ENCODE results near the gene WDR37.

The WDR37 gene

DNA sequence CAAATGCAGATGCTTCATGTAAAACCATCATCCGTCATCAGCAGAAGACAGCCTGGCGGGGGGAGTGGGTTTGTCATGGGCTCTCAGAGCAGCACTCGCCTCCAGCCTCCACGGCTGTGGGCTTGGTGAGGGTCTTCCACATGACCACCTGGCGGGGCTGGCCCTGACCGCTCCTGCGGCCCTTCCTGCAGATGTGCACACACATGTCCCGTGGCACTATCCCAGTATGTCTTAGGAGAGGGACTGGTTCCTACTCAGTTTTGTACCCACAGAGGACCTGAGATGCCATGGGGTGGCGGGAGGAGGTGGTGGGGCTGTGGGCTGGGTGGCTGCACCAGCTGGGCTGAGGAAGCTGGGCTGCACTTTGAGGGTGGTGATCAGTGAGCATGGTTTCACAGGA is 35.2 kb upstream of the WDR37 start:
- no peak for DNase-seq (ENCODE audit: insufficient read length, low spot score)
- FAIRE-seq, result no peak
- no peak for TF ChIP-seq POLR2A (IDR thresholded peaks at IDR 0.05; ENCODE audit: low read depth, low read length)
- no peak for TF ChIP-seq TAF1 (IDR thresholded peaks at IDR 0.05; ENCODE audit: low read depth, low read length)
- no peak for TF ChIP-seq POLR2AphosphoS5 (IDR thresholded peaks at IDR 0.05; ENCODE audit: low read depth, low read length)
- TF ChIP-seq SPI1 (IDR thresholded peaks at IDR 0.05; ENCODE audit: low read depth, low read length), result no peak
- no peak for TF ChIP-seq POU2F2 (IDR thresholded peaks at IDR 0.05; ENCODE audit: low read depth, low read length)
- no peak for TF ChIP-seq PAX5 (IDR thresholded peaks at IDR 0.05; ENCODE audit: insufficient read depth, low read length, severe bottlenecking)

DNA sequence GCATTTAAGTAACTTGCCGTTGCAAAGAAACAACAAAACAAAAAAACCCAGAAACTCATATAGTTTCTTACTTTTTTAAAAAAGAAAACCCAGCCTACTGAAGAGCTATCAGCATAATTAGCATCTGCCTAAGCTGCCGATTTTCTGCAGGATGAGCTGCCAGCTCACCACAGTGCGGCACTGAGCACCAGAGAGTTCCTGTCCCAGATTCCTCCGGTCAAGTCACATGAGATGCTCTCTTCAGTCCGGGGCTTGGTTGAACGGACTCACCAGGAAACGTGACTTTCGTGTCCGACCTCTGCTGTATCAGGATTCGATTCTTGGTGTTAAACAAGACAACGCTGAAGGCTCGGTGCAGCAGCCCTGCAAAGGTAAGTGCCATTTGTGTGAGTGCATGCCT is 33.8 kb upstream of the WDR37 start:
- FAIRE-seq (no peak), DNase-seq (ENCODE audit: insufficient read length, low spot score) (no peak)

DNA sequence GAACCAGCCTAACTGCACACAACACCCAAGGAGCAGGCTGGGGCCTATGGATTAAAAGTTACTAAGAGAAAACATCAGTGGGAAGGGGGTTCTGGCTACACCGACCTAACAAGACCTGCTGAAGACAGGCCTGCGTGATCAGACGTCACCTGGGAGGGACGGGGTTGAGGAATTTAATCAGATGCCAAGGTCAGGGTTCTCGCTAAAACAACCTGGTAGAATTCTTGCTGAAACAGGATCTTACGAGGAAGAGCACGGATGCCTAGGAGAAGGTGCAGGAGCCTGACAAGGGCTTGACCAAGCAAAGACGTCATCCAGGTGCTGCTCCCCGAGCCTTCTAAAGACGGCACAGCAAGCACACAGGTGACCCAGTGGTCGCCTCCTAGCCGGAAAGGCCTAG is 32.1 kb upstream of the WDR37 start:
- no peak for FAIRE-seq
- no peak for DNase-seq (ENCODE audit: insufficient read length, low spot score)
- TF ChIP-seq PAX5 (IDR thresholded peaks at IDR 0.05; ENCODE audit: insufficient read depth, low read length, severe bottlenecking) (no peak), POLR2A (IDR thresholded peaks at IDR 0.05; ENCODE audit: low read depth, low read length) (no peak)

More for the DNA sequence above, 33.8 kb upstream of the WDR37 start:
- TF ChIP-seq TAF1 (IDR thresholded peaks at IDR 0.05; ENCODE audit: low read depth, low read length) (no peak), POU2F2 (IDR thresholded peaks at IDR 0.05; ENCODE audit: low read depth, low read length) (no peak), PAX5 (IDR thresholded peaks at IDR 0.05; ENCODE audit: insufficient read depth, low read length, severe bottlenecking) (no peak), POLR2A (IDR thresholded peaks at IDR 0.05; ENCODE audit: low read depth, low read length) (no peak), SPI1 (IDR thresholded peaks at IDR 0.05; ENCODE audit: low read depth, low read length) (no peak), POLR2AphosphoS5 (IDR thresholded peaks at IDR 0.05; ENCODE audit: low read depth, low read length) (no peak)

DNA sequence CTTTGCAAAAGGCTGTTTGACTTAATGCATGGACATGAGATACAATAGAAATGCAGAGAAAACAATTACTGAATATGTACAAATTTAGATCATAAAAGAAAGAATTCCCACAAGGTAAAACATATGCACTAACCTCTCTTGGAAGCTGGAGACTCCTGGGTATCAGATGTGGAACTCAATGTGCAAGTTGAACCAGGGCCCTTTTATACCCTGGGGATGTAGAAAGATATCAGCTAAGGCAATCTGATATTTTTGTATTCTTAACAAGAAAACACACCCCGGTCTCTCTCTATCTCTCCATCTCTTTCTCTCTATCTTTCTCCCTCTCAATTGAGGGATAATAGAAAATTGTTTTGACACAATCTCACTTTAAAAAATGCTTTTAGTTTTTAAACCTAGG is 30.5 kb upstream of the WDR37 start, which contains the start of gene IDI2:
Gene IDI2 (minus strand): TSS at position 177 of the 400 bp plus-strand sequence. CDS start 1,136 bp downstream, outside the sequence.
- FAIRE-seq, result no peak
- no peak for TF ChIP-seq PAX5 (IDR thresholded peaks at IDR 0.05; ENCODE audit: insufficient read depth, low read length, severe bottlenecking)
- TF ChIP-seq POLR2A (IDR thresholded peaks at IDR 0.05; ENCODE audit: low read depth, low read length), result no peak
- TF ChIP-seq SPI1 (IDR thresholded peaks at IDR 0.05; ENCODE audit: low read depth, low read length), result no peak
- TF ChIP-seq POU2F2 (IDR thresholded peaks at IDR 0.05; ENCODE audit: low read depth, low read length), result no peak
- TF ChIP-seq POLR2AphosphoS5 (IDR thresholded peaks at IDR 0.05; ENCODE audit: low read depth, low read length), result no peak
- no peak for TF ChIP-seq TAF1 (IDR thresholded peaks at IDR 0.05; ENCODE audit: low read depth, low read length)

GRCh38 chr10:1026578-1026977 is 29.6 kb upstream of the WDR37 start:
- FAIRE-seq (no peak), DNase-seq (ENCODE audit: insufficient read length, low spot score) (no peak)
- no peak for TF ChIP-seq TAF1 (IDR thresholded peaks at IDR 0.05; ENCODE audit: low read depth, low read length)
- TF ChIP-seq PAX5 (IDR thresholded peaks at IDR 0.05; ENCODE audit: insufficient read depth, low read length, severe bottlenecking), result no peak

More for the DNA sequence above, 30.5 kb upstream of the WDR37 start, which contains the start of gene IDI2:
- no peak for DNase-seq (ENCODE audit: insufficient read length, low spot score)

GRCh38 chr10:1029838-1030237 is 26.3 kb upstream of the WDR37 start:
- DNase-seq (ENCODE audit: insufficient read length, low spot score), result no peak
- no peak for FAIRE-seq
- TF ChIP-seq POLR2A (IDR thresholded peaks at IDR 0.05; ENCODE audit: low read depth, low read length), result no peak
- no peak for TF ChIP-seq POU2F2 (IDR thresholded peaks at IDR 0.05; ENCODE audit: low read depth, low read length)
- TF ChIP-seq SPI1 (IDR thresholded peaks at IDR 0.05; ENCODE audit: low read depth, low read length), result no peak
- TF ChIP-seq PAX5 (IDR thresholded peaks at IDR 0.05; ENCODE audit: insufficient read depth, low read length, severe bottlenecking), result no peak
- no peak for TF ChIP-seq TAF1 (IDR thresholded peaks at IDR 0.05; ENCODE audit: low read depth, low read length)
- no peak for TF ChIP-seq POLR2AphosphoS5 (IDR thresholded peaks at IDR 0.05; ENCODE audit: low read depth, low read length)

DNA sequence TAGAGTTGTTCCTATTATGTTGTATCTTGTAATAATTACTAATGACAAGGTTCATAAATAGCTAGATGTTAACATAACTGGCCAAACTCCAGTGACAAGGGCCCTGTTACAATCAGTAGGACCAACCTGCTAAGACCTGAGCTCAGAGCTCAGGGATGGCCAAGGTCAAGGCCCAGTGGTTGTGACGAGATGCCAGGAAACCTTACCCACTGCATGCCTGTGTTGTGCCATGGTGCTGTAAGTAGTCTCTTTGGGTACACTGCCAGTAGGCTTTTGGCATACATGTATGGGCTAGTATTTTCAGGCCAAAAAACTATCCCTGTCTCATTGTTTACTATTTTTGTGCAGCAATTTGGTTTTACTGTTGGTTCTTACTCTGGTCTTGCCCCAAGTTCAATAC is 22.6 kb upstream of the WDR37 start:
- no peak for FAIRE-seq
- TF ChIP-seq POU2F2 (IDR thresholded peaks at IDR 0.05; ENCODE audit: low read depth, low read length) (no peak), PAX5 (IDR thresholded peaks at IDR 0.05; ENCODE audit: insufficient read depth, low read length, severe bottlenecking) (no peak), TAF1 (IDR thresholded peaks at IDR 0.05; ENCODE audit: low read depth, low read length) (no peak), POLR2AphosphoS5 (IDR thresholded peaks at IDR 0.05; ENCODE audit: low read depth, low read length) (no peak), SPI1 (IDR thresholded peaks at IDR 0.05; ENCODE audit: low read depth, low read length) (no peak), POLR2A (IDR thresholded peaks at IDR 0.05; ENCODE audit: low read depth, low read length) (no peak)
- no peak for DNase-seq (ENCODE audit: insufficient read length, low spot score)

- DNase-seq (ENCODE audit: insufficient read length, low spot score) (no peak), FAIRE-seq (no peak)
- no peak for TF ChIP-seq POLR2A (IDR thresholded peaks at IDR 0.05; ENCODE audit: low read depth, low read length)
- TF ChIP-seq PAX5 (IDR thresholded peaks at IDR 0.05; ENCODE audit: insufficient read depth, low read length, severe bottlenecking), result no peak
- no peak for TF ChIP-seq POU2F2 (IDR thresholded peaks at IDR 0.05; ENCODE audit: low read depth, low read length)
- no peak for TF ChIP-seq TAF1 (IDR thresholded peaks at IDR 0.05; ENCODE audit: low read depth, low read length)
Measured at GRCh38 chr10:1034758-1035157, 21.4 kb upstream of the WDR37 start.

- DNase-seq (ENCODE audit: insufficient read length, low spot score) (no peak), FAIRE-seq (no peak)
- TF ChIP-seq TAF1 (IDR thresholded peaks at IDR 0.05; ENCODE audit: low read depth, low read length) (no peak), SPI1 (IDR thresholded peaks at IDR 0.05; ENCODE audit: low read depth, low read length) (no peak), POU2F2 (IDR thresholded peaks at IDR 0.05; ENCODE audit: low read depth, low read length) (no peak)
Measured at GRCh38 chr10:1035201-1035600, 21.0 kb upstream of the WDR37 start.

GRCh38 chr10:1036341-1036791 is 19.8 kb upstream of the WDR37 start:
- FAIRE-seq (no peak), DNase-seq (ENCODE audit: insufficient read length, low spot score) (no peak)
- no peak for TF ChIP-seq SPI1 (IDR thresholded peaks at IDR 0.05; ENCODE audit: low read depth, low read length)
- no peak for TF ChIP-seq POLR2AphosphoS5 (IDR thresholded peaks at IDR 0.05; ENCODE audit: low read depth, low read length)
- TF ChIP-seq PAX5 (IDR thresholded peaks at IDR 0.05; ENCODE audit: insufficient read depth, low read length, severe bottlenecking), result no peak
- TF ChIP-seq POU2F2 (IDR thresholded peaks at IDR 0.05; ENCODE audit: low read depth, low read length), result no peak
- no peak for TF ChIP-seq POLR2A (IDR thresholded peaks at IDR 0.05; ENCODE audit: low read depth, low read length)
- no peak for TF ChIP-seq TAF1 (IDR thresholded peaks at IDR 0.05; ENCODE audit: low read depth, low read length)
